HG02678 (cell line): Measurements from ENCODE around the gene CALHM4.

Experiments
- ATAC-seq: cut with Tn5 transposase; IDR thresholded peaks from one replicate; pipeline ENCODE4 v1.9.1; 2021; ENCODE audit warnings: mild to moderate bottlenecking, moderate library complexity; ENCODE audit not compliant: unreplicated experiment

CALHM4 gene

GRCh38 chr6:116553451-116553850 lies at the start of gene CALHM4:
CALHM4 (plus strand) TSS chr6:116553751; CDS start chr6:116553794, 43 bp downstream.
- no peak for ATAC-seq

- ATAC-seq = no peak
Observed at GRCh38 chr6:116507324-116507723, 46.2 kb upstream of the CALHM4 start.

- no peak for ATAC-seq
Observed at GRCh38 chr6:116508527-116508926, 45.0 kb upstream of the CALHM4 start.

- ATAC-seq = no peak
Observed at GRCh38 chr6:116511424-116512110, 42.0 kb upstream of the CALHM4 start, which contains the start of gene CALHM5. CALHM5 (plus strand) TSS chr6:116511639; CDS start chr6:116511697, 58 bp downstream.

GRCh38 chr6:116512111-116512559 lies 41.4 kb upstream of the CALHM4 start:
- peak; percentile 82 for ATAC-seq

GRCh38 chr6:116512734-116513133 lies 40.8 kb upstream of the CALHM4 start:
- ATAC-seq = no peak

GRCh38 chr6:116513224-116513875 lies 40.2 kb upstream of the CALHM4 start:
- no peak for ATAC-seq

GRCh38 chr6:116514111-116514510 lies 39.4 kb upstream of the CALHM4 start:
- no peak for ATAC-seq

GRCh38 chr6:116515141-116515540 lies 38.4 kb upstream of the CALHM4 start:
- ATAC-seq = no peak

- no peak for ATAC-seq
Observed at GRCh38 chr6:116518621-116519368, 34.8 kb upstream of the CALHM4 start.

- no peak for ATAC-seq
Observed at GRCh38 chr6:116522896-116523295, 30.7 kb upstream of the CALHM4 start.

- ATAC-seq = no peak
Observed at GRCh38 chr6:116524236-116524635, 29.3 kb upstream of the CALHM4 start.

- no peak for ATAC-seq
Observed at GRCh38 chr6:116528133-116528532, 25.4 kb upstream of the CALHM4 start.

- ATAC-seq = no peak
Observed at GRCh38 chr6:116528780-116529179, 24.8 kb upstream of the CALHM4 start.

- ATAC-seq = no peak
Observed at GRCh38 chr6:116529466-116530290, 23.9 kb upstream of the CALHM4 start.

- no peak for ATAC-seq
Observed at GRCh38 chr6:116530436-116530835, 23.1 kb upstream of the CALHM4 start.

GRCh38 chr6:116531675-116532570 lies 21.6 kb upstream of the CALHM4 start:
- peak; percentile 81 for ATAC-seq

- no peak for ATAC-seq
Observed at GRCh38 chr6:116533233-116533957, 20.2 kb upstream of the CALHM4 start.

- no peak for ATAC-seq
Observed at GRCh38 chr6:116535109-116535508, 18.4 kb upstream of the CALHM4 start.
